Activated CD8-positive, alpha-beta memory T cell treated with anti-CD3 and anti-CD28 coated beads, Interleukin-2, amount 10 ng/mL, durations not matched to agents 7 days and 5 days (primary cell): ENCODE results near the gene ARHGAP24. TPM values are rescaled to one million over a fixed set of nuclear protein-coding genes. Genes with fewer than 3 reads are reported as not detected.
"Not testable (repeated sequence)": the region's sequence is repeated elsewhere in the genome, so short reads cannot be mapped to it uniquely, and the experiment has no call there.

Experiments
- ATAC-seq: fragments of 150-1000 bp; cut with Tn5 transposase; one replicate; pipeline ENCODE4 v1.10.0; 2021; ENCODE audit warnings: moderate library complexity
- CTCF ChIA-PET: fragments of 350-600 bp; sonication (Branson Sonifier 250); formaldehyde crosslinking; loops from one replicate; lab custom pipeline; 2021; ENCODE audit warnings: antibody characterized with exemption; lab: Charles Lee
- DNase-seq: peaks from one replicate; pipeline ENCODE4 v3.0.0-alpha.2; 2020
- H3K27ac Mint-ChIP-seq: one replicate; pipeline ENCODE4 v1.8.0; 2021; ENCODE audit warnings: mild to moderate bottlenecking, mixed read lengths
- H3K27me3 Mint-ChIP-seq: one replicate; pipeline ENCODE4 v1.8.0; 2021; ENCODE audit warnings: mixed read lengths
- H3K36me3 Mint-ChIP-seq: one replicate; pipeline ENCODE4 v1.8.0; 2021; ENCODE audit warnings: mild to moderate bottlenecking, mixed read lengths
- H3K4me1 Mint-ChIP-seq: one replicate; pipeline ENCODE4 v1.8.0; 2021; ENCODE audit warnings: mixed read lengths
- H3K4me3 Mint-ChIP-seq: one replicate; pipeline ENCODE4 v1.8.0; 2021; ENCODE audit warnings: mild to moderate bottlenecking, moderate library complexity, mixed read lengths
- H3K9me3 Mint-ChIP-seq: one replicate; pipeline ENCODE4 v1.8.0; 2022; ENCODE audit warnings: low read depth, mixed read lengths
- total RNA-seq, 2 experiments: library from RNA; stranded (reverse); gene quantifications; one replicate each; pipeline ENCODE4 v1.2.3, GENCODE V29; 2021

Gene ARHGAP24
- total RNA-seq, 2 experiments from 2014 or later: not detected

- DNase-seq (no peak), ATAC-seq (no peak)
- H3K4me3 Mint-ChIP-seq: no peak overlapping the region
- H3K4me1 Mint-ChIP-seq: no peaks in the 10 kb centered on the region
- no peaks in the 10 kb centered on the region for H3K27me3 Mint-ChIP-seq
- H3K36me3 Mint-ChIP-seq: no peaks in the 10 kb centered on the region
- no peak overlapping the region for H3K27ac Mint-ChIP-seq
- no peaks in the 10 kb centered on the region for H3K9me3 Mint-ChIP-seq
- CTCF ChIA-PET: no interaction called here
Observed at GRCh38 chr4:86015412-86016350, 540.7 kb downstream of the ARHGAP24 start.

- H3K4me3 Mint-ChIP-seq: no peak overlapping the region
- no peaks in the 10 kb centered on the region for H3K9me3 Mint-ChIP-seq
- no peaks in the 10 kb centered on the region for H3K27me3 Mint-ChIP-seq
- H3K27ac Mint-ChIP-seq: no peak overlapping the region
- ATAC-seq (no peak), DNase-seq (no peak)
- H3K36me3 Mint-ChIP-seq: no peaks in the 10 kb centered on the region
- no peaks in the 10 kb centered on the region for H3K4me1 Mint-ChIP-seq
- CTCF ChIA-PET: no interaction called here
Observed at GRCh38 chr4:86019362-86019761, 544.4 kb downstream of the ARHGAP24 start.

GRCh38 chr4:86019906-86020305 is 545.0 kb downstream of the ARHGAP24 start:
- no peak for DNase-seq
- Mint-ChIP-seq H3K36me3 (no peaks in the 10 kb centered on the region), H3K9me3 (no peaks in the 10 kb centered on the region), H3K27me3 (no peaks in the 10 kb centered on the region), H3K27ac (no peak overlapping the region), H3K4me3 (no peak overlapping the region), H3K4me1 (no peaks in the 10 kb centered on the region)
- CTCF ChIA-PET: no interaction called here
- ATAC-seq: no peak

DNA sequence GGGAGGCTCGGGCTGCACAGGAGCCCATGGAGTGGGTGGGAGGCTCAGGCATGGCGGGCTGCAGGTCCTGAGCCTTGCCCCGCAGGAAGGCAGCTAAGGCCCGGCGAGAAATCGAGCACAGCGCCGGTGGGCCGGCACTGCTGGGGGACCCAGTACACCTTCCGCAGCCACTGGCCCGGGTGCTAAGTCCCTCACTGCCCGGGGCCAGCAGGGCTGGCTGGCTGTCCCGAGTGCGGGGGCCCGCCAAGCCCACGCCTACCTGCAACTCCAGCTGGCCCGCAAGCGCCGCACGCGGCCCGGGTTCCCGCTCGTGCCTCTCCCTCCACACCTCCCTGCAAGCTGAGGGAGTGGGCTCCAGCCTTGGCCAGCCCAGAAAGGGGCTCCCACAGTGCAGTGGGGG is 546.7 kb downstream of the ARHGAP24 start:
- H3K27ac Mint-ChIP-seq, H3K27me3 Mint-ChIP-seq, DNase-seq, CTCF ChIA-PET, H3K4me3 Mint-ChIP-seq, H3K9me3 Mint-ChIP-seq, H3K4me1 Mint-ChIP-seq, ATAC-seq, H3K36me3 Mint-ChIP-seq: not testable (repeated sequence)

DNA sequence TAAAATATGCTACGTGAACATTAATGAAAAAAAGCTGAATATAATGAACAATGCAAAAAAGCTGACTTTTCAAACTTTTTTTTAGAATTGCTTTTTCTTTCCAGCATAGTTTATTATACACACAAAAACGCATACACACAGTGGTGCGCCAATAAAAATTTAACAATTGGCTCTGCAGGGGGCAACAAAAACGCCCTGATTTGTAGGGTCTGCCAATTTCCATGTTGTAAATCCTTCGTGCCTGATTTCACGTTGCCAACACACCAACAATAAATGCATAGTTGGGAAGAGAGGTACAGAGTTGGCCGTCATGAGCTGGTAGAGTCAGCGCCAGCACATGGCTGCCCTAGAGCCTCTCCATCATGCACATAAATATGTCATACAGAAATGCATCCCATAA is 551.8 kb downstream of the ARHGAP24 start:
- Mint-ChIP-seq H3K36me3 (no peaks in the 10 kb centered on the region), H3K9me3 (no peaks in the 10 kb centered on the region), H3K27me3 (no peaks in the 10 kb centered on the region), H3K4me1 (no peaks in the 10 kb centered on the region), H3K4me3 (no peak overlapping the region), H3K27ac (no peak overlapping the region)
- ATAC-seq: no peak
- CTCF ChIA-PET: no interaction called here
- no peak for DNase-seq

- Mint-ChIP-seq H3K9me3 (no peaks in the 10 kb centered on the region), H3K36me3 (no peaks in the 10 kb centered on the region), H3K27me3 (no peaks in the 10 kb centered on the region), H3K4me3 (no peak overlapping the region), H3K4me1 (no peaks in the 10 kb centered on the region), H3K27ac (no peak overlapping the region)
- CTCF ChIA-PET: no interaction called here
- no peak for ATAC-seq
- no peak for DNase-seq
Observed at GRCh38 chr4:86031927-86032326, 557.0 kb downstream of the ARHGAP24 start.

GRCh38 chr4:86032476-86033022 is 557.6 kb downstream of the ARHGAP24 start:
- no peak overlapping the region for H3K4me3 Mint-ChIP-seq
- no peaks in the 10 kb centered on the region for H3K4me1 Mint-ChIP-seq
- no peaks in the 10 kb centered on the region for H3K27me3 Mint-ChIP-seq
- DNase-seq: no peak
- no peaks in the 10 kb centered on the region for H3K9me3 Mint-ChIP-seq
- no peaks in the 10 kb centered on the region for H3K36me3 Mint-ChIP-seq
- CTCF ChIA-PET: no interaction called here
- no peak overlapping the region for H3K27ac Mint-ChIP-seq
- ATAC-seq: no peak

- H3K27me3 Mint-ChIP-seq: no peaks in the 10 kb centered on the region
- no peak overlapping the region for H3K27ac Mint-ChIP-seq
- H3K36me3 Mint-ChIP-seq: no peaks in the 10 kb centered on the region
- DNase-seq: no peak
- CTCF ChIA-PET: no interaction called here
- H3K9me3 Mint-ChIP-seq: no peaks in the 10 kb centered on the region
- no peaks in the 10 kb centered on the region for H3K4me1 Mint-ChIP-seq
- no peak overlapping the region for H3K4me3 Mint-ChIP-seq
- ATAC-seq: no peak
Observed at GRCh38 chr4:86033171-86033570, 558.2 kb downstream of the ARHGAP24 start.

GRCh38 chr4:86034616-86035015 is 559.7 kb downstream of the ARHGAP24 start:
- no peak for ATAC-seq
- Mint-ChIP-seq H3K27ac (no peak overlapping the region), H3K27me3 (no peaks in the 10 kb centered on the region), H3K4me3 (no peak overlapping the region), H3K9me3 (no peaks in the 10 kb centered on the region), H3K4me1 (no peaks in the 10 kb centered on the region), H3K36me3 (no peaks in the 10 kb centered on the region)
- CTCF ChIA-PET: no interaction called here
- DNase-seq: no peak

DNA sequence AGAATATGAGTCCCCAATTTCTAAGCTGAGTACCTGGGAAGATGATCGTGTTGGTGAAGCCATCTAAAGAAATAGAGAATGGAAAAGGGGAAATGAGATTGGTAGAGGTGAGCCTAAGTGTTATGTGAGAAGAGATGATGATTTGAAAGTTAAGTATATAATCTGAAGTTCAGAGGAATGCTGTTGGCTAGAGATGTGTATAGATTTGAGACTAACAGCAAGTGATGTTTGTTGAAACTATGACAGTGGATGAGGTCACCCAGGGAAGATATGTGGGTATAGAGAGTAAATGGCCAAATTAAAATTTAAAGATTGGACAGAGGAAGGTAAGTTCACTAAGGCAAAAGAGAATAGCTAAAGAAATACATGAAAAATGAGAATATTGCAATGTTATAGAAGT is 560.7 kb downstream of the ARHGAP24 start:
- DNase-seq: no peak
- CTCF ChIA-PET: no interaction called here
- H3K27ac Mint-ChIP-seq: no peak overlapping the region
- H3K4me3 Mint-ChIP-seq: no peak overlapping the region
- no peaks in the 10 kb centered on the region for H3K9me3 Mint-ChIP-seq
- H3K4me1 Mint-ChIP-seq: no peaks in the 10 kb centered on the region
- H3K36me3 Mint-ChIP-seq: no peaks in the 10 kb centered on the region
- no peaks in the 10 kb centered on the region for H3K27me3 Mint-ChIP-seq
- ATAC-seq: no peak

DNA sequence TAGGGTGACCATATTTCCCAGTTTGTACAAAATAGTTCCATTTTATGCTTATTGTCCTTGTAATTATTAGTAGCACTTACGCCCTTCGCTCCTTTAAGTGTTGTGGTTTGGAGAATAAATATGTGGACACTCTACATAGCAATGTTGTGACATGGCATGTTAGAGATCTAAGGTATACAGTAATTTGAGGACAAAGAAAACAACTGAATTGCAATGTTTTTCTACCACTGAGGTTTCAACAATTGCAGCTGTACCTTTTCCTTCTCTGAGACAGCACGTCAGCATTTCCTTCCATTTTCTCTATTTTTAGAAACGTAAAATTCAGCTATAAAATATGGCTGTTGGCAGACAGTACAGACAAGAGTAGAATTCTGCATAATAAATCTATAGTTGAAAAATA is 561.8 kb downstream of the ARHGAP24 start:
- no peak for ATAC-seq
- CTCF ChIA-PET: no interaction called here
- Mint-ChIP-seq H3K9me3 (no peaks in the 10 kb centered on the region), H3K4me3 (no peak overlapping the region), H3K36me3 (no peaks in the 10 kb centered on the region), H3K4me1 (no peaks in the 10 kb centered on the region), H3K27ac (no peak overlapping the region), H3K27me3 (no peaks in the 10 kb centered on the region)
- DNase-seq: no peak

DNA sequence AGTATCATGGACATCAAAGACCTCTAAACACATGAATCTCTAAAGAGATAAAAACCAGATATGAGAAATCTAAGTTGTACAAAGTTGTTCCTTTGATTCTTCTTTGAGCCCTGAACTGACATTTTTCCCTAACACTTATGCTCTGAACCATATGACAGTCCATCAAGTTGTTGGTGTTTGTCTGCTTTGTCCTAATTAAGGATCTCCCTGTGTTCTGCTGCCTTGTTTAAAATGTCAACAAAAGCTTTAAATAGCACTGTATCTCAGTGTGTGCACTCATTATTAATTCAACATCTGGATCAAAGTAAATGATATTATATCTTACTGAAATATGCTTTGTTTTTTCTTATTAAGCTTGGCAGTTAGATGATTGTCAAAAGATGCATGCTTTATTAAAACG is 563.1 kb downstream of the ARHGAP24 start:
- CTCF ChIA-PET: no interaction called here
- H3K27ac Mint-ChIP-seq: no peak overlapping the region

GRCh38 chr4:86043755-86044592 is 569.0 kb downstream of the ARHGAP24 start:
- CTCF ChIA-PET: no interaction called here
- Mint-ChIP-seq H3K4me3 (no peak overlapping the region), H3K4me1 (no peaks in the 10 kb centered on the region), H3K27ac (no peak overlapping the region), H3K9me3 (no peaks in the 10 kb centered on the region), H3K36me3 (no peaks in the 10 kb centered on the region), H3K27me3 (no peaks in the 10 kb centered on the region)
- no peak for DNase-seq
- no peak for ATAC-seq

More for the DNA sequence above, 563.1 kb downstream of the ARHGAP24 start:
- ATAC-seq: no peak
- Mint-ChIP-seq H3K36me3 (no peaks in the 10 kb centered on the region), H3K27me3 (no peaks in the 10 kb centered on the region), H3K4me3 (no peak overlapping the region), H3K4me1 (no peaks in the 10 kb centered on the region), H3K9me3 (no peaks in the 10 kb centered on the region)
- no peak for DNase-seq
